HK-2 (cell line): ENCODE measurements around the gene FMN1.

Source experiments
- DNase-seq: peaks from one replicate; pipeline ENCODE4 v3.0.0-alpha.2; 2018; ENCODE audit not compliant: unreplicated experiment

FMN1 gene

GRCh38 chr15:33125894-33126537 lies 68.5 kb downstream of the FMN1 start:
- DNase-seq: no peak

- no peak for DNase-seq
Measured at GRCh38 chr15:33124811-33125210, 69.7 kb downstream of the FMN1 start.

- no peak for DNase-seq
Measured at GRCh38 chr15:33124279-33124678, 70.2 kb downstream of the FMN1 start.

GRCh38 chr15:33119865-33120264 lies 74.6 kb downstream of the FMN1 start:
- no peak for DNase-seq

GRCh38 chr15:33119273-33119672 lies 75.2 kb downstream of the FMN1 start:
- no peak for DNase-seq

GRCh38 chr15:33116198-33116597 lies 78.3 kb downstream of the FMN1 start:
- DNase-seq: no peak

GRCh38 chr15:33115191-33115861 lies 79.2 kb downstream of the FMN1 start:
- no peak for DNase-seq

- DNase-seq: no peak
Measured at GRCh38 chr15:33114374-33114717, 80.2 kb downstream of the FMN1 start.

- DNase-seq: no peak
Measured at GRCh38 chr15:33113666-33114373, 80.7 kb downstream of the FMN1 start.

- no peak for DNase-seq
Measured at GRCh38 chr15:33112541-33113105, 81.9 kb downstream of the FMN1 start.

- no peak for DNase-seq
Measured at GRCh38 chr15:33111041-33111451, 83.5 kb downstream of the FMN1 start.

- DNase-seq: no peak
Measured at GRCh38 chr15:33109345-33109744, 85.2 kb downstream of the FMN1 start.

- no peak for DNase-seq
Measured at GRCh38 chr15:33108518-33108917, 86.0 kb downstream of the FMN1 start.

GRCh38 chr15:33107950-33108349 lies 86.6 kb downstream of the FMN1 start:
- DNase-seq: no peak

GRCh38 chr15:33104212-33104611 lies 90.3 kb downstream of the FMN1 start:
- no peak for DNase-seq

- no peak for DNase-seq
Measured at GRCh38 chr15:33101036-33101435, 93.5 kb downstream of the FMN1 start.

- DNase-seq: no peak
Measured at GRCh38 chr15:33100314-33100713, 94.2 kb downstream of the FMN1 start.

GRCh38 chr15:33099739-33100138 lies 94.8 kb downstream of the FMN1 start:
- no peak for DNase-seq

GRCh38 chr15:33099213-33099612 lies 95.3 kb downstream of the FMN1 start:
- no peak for DNase-seq

GRCh38 chr15:33098094-33099058 lies 96.1 kb downstream of the FMN1 start:
- peak; percentile 35 for DNase-seq

GRCh38 chr15:33096134-33096533 lies 98.4 kb downstream of the FMN1 start:
- no peak for DNase-seq

- no peak for DNase-seq
Measured at GRCh38 chr15:33095641-33096040, 98.9 kb downstream of the FMN1 start.
